GM12878 (cell line): ENCODE measurements around the gene TNRC18. TPM values are rescaled to one million over a fixed set of nuclear protein-coding genes. Genes with fewer than 3 reads are reported as not detected.

Source experiments
- ATAC-seq: fragments of 200-7000 bp; cut with Tn5 transposase; 3 replicates; pipeline ENCODE4 v1.9.1; 2020; ENCODE audit warnings: mild to moderate bottlenecking, moderate library complexity
- BruUV-seq: library from RNA; stranded (reverse); fragments of 400-500 nt; replicated peaks from 2 replicates; lab custom pipeline; 2021; lab: Mats Ljungman, UMichigan
- CTCF ChIA-PET: fragments of 300-600 bp; sonication (Branson Sonifier 250); formaldehyde crosslinking; extraction: SDS; loops from one replicate; lab custom pipeline; 2021; ENCODE audit warnings: inconsistent platforms; lab: Yijun Ruan, JAX
- POLR2A ChIA-PET: fragments of 350-600 bp; formaldehyde crosslinking; extraction: SDS; loops from one replicate; lab custom pipeline; 2021; ENCODE audit warnings: inconsistent platforms; lab: Charles Lee
- RAD21 ChIA-PET: fragments of 300-600 bp; sonication (Branson Sonifier 250); formaldehyde crosslinking; loops from one replicate; lab custom pipeline; 2023; ENCODE audit warnings: antibody characterized with exemption; ENCODE audit not compliant: unreplicated experiment; lab: Charles Lee
- SMC1A ChIA-PET: fragments of 300-600 bp; sonication (Branson Sonifier 250); formaldehyde crosslinking; loops from one replicate; lab custom pipeline; 2023; ENCODE audit not compliant: unreplicated experiment, uncharacterized antibody; lab: Charles Lee
- DNase-seq: peaks from one replicate; pipeline ENCODE4 v3.0.0-alpha.2; 2011; ENCODE audit warnings: low read depth, low spot score
- FAIRE-seq: peaks from 3 replicates; lab custom pipeline; 2011; peaks lifted over from hg19 to GRCh38; lab: Jason Lieb, UNC
- H2AFZ ChIP-seq: 2 replicates; pipeline ENCODE4 v1.6.0; 2011; ENCODE audit warnings: low read depth, low read length, control low read depth; ENCODE audit not compliant: control insufficient read depth
- H3K27ac ChIP-seq: 2 replicates; pipeline ENCODE4 v1.5.1; 2011; ENCODE audit warnings: control low read depth; ENCODE audit not compliant: control insufficient read depth, insufficient read depth
- H3K27me3 ChIP-seq, 2 experiments: replicated peaks in 1 of 2; 2 replicates each; pipeline versions ENCODE4 v1.6.0 to v1.6.1; 2011; ENCODE audit warnings: low read length in 1 of 2; ENCODE audit not compliant: control insufficient read depth in 2 of 2, insufficient read depth in 2 of 2
- H3K36me3 ChIP-seq, 2 experiments: 2 replicates each; pipeline ENCODE4 v1.5.1; 2011; ENCODE audit warnings: low read length in 1 of 2; ENCODE audit not compliant: control insufficient read depth in 2 of 2, insufficient read depth in 2 of 2
- H3K4me1 ChIP-seq: 2 replicates; pipeline ENCODE4 v1.6.1; 2011; ENCODE audit warnings: mild to moderate bottlenecking, low read length, moderate library complexity, mixed read lengths; ENCODE audit not compliant: control insufficient read depth, insufficient read depth
- H3K4me2 ChIP-seq: 2 replicates; pipeline ENCODE4 v1.6.0; 2011; ENCODE audit warnings: control low read depth; ENCODE audit not compliant: control insufficient read depth, insufficient read depth
- H3K4me3 ChIP-seq: fragments of 200-600 bp; sonication (generic); 2 replicates; pipeline ENCODE4 v1.5.1; 2016
- H3K79me2 ChIP-seq: 2 replicates; pipeline ENCODE4 v1.6.0; 2011; ENCODE audit warnings: low read length; ENCODE audit not compliant: control insufficient read depth, insufficient read depth
- H3K9ac ChIP-seq: 2 replicates; pipeline ENCODE4 v1.8.0; 2011; ENCODE audit warnings: low read length, control low read depth, mixed read lengths; ENCODE audit not compliant: control insufficient read depth, insufficient read depth
- H3K9me3 ChIP-seq: replicated peaks from 3 replicates; pipeline ENCODE4 v1.5.1; 2011; ENCODE audit warnings: mild to moderate bottlenecking, low read length; ENCODE audit not compliant: control insufficient read depth, insufficient read depth
- H4K20me1 ChIP-seq: 2 replicates; pipeline ENCODE4 v1.6.0; 2011; ENCODE audit not compliant: control insufficient read depth, insufficient read depth
- CUX1 ChIP-seq: IDR thresholded peaks from 2 replicates; pipeline ENCODE4 v1.6.1; 2012; ENCODE audit warnings: improper control_type of control experiment, low read depth, low read length; ENCODE audit not compliant: insufficient replicate concordance
- GABPA ChIP-seq: IDR thresholded peaks from 2 replicates; pipeline ENCODE4 v1.6.1; 2014; ENCODE audit warnings: antibody characterized with exemption, low read depth, mild to moderate bottlenecking, inconsistent platforms
- HDGF ChIP-seq: fragments of 450-650 bp; IDR thresholded peaks from 2 replicates; pipeline ENCODE4 v1.6.1; 2016; ENCODE audit warnings: antibody characterized with exemption
- IKZF1 ChIP-seq: fragments of 450-650 bp; conservative IDR thresholded peaks from 2 replicates; pipeline ENCODE4 v1.6.1; 2017; ENCODE audit warnings: antibody characterized with exemption, mild to moderate bottlenecking
- MEF2B ChIP-seq: fragments of 450-650 bp; IDR thresholded peaks from 2 replicates; pipeline ENCODE4 v1.6.1; 2018; ENCODE audit warnings: mild to moderate bottlenecking, moderate library complexity; ENCODE audit not compliant: partially characterized antibody, poor library complexity, severe bottlenecking
- PKNOX1 ChIP-seq: fragments of 450-650 bp; IDR thresholded peaks from 2 replicates; pipeline ENCODE4 v1.6.1; 2016; ENCODE audit warnings: mild to moderate bottlenecking
- POU2F2 ChIP-seq: IDR thresholded peaks from 3 replicates; pipeline ENCODE4 v1.6.1; 2011; ENCODE audit warnings: low read depth, mild to moderate bottlenecking, low read length, borderline replicate concordance
- RBBP5 ChIP-seq: fragments of 200-600 bp; sonication (generic); conservative IDR thresholded peaks from 2 replicates; pipeline ENCODE4 v1.6.1; 2016
- RCOR1 ChIP-seq: conservative IDR thresholded peaks from 2 replicates; pipeline ENCODE4 v1.6.1; 2012; ENCODE audit warnings: low read depth, low read length, improper control_type of control experiment
- SMAD1 ChIP-seq: fragments of 450-650 bp; IDR thresholded peaks from 2 replicates; pipeline ENCODE4 v1.6.1; 2018; ENCODE audit warnings: mild to moderate bottlenecking, low read depth; ENCODE audit not compliant: partially characterized antibody
- USF2 ChIP-seq: IDR thresholded peaks from 2 replicates; pipeline ENCODE4 v1.6.1; 2011; ENCODE audit warnings: low read depth, low read length, improper control_type of control experiment, borderline replicate concordance
- ZNF384 ChIP-seq: IDR thresholded peaks from 2 replicates; pipeline ENCODE4 v1.6.1; 2012; ENCODE audit warnings: low read depth, mild to moderate bottlenecking, low read length, improper control_type of control experiment, borderline replicate concordance
- WGBS: methylation state at CpG from one replicate; pipeline ENCODE4 v1.1.6; 2016; ENCODE audit warnings: low lambda C conversion rate; ENCODE audit not compliant: insufficient replicate concordance, insufficient coverage; ENCODE audit errors: missing lambda C conversion rate; 5-methylcytosine and 5-hydroxymethylcytosine counted together
- in situ Hi-C: fragments of 300-500 bp; cut with MboI; formaldehyde crosslinking; loops from 9 replicates; pipeline ENCODE4 v1.14.3; 2018; ENCODE audit warnings: mixed read lengths
- intact Hi-C: fragments of 100-400 bp; cut with micrococcal nuclease; formaldehyde crosslinking; loops from one replicate; pipeline ENCODE4 v1.14.2; 2022; ENCODE audit not compliant: unreplicated experiment
- polyA plus RNA-seq, 11 experiments: library from polyadenylated mRNA; depleted of rRNA in 4 of 11; unstranded in 6 of 11; stranded (reverse) in 5 of 11; fragments of >200 nt; fragmentation: Nextera tagmentation in 4 of 11; fragmentation: Illumina TruSeq in 1 of 11; extraction: Ambion mirVana in 4 of 11; extraction: Trizol in 1 of 11; gene quantifications; 1 replicate in 1 of 11; 2 replicates in 10 of 11; pipeline versions ENCODE4 v1.2.1 to v1.2.3, GENCODE V29; 2011 to 2016; ENCODE audit warnings: inconsistent platforms in 2 of 11, missing spikeins in 2 of 11, low read depth in 1 of 11
- total RNA-seq, 4 experiments: library from RNA; depleted of rRNA in 3 of 4; stranded (reverse); fragments of >200 nt in 3 of 4; fragmentation: Illumina TruSeq in 1 of 4; extraction: Trizol in 1 of 4; gene quantifications; 2 replicates each; pipeline versions ENCODE4 v1.2.1 to v1.2.3, GENCODE V29; 2013 to 2021

TNRC18 gene
- total and polyA plus RNA-seq, 10 of the 15 experiments (the other 5 are each of a cell fraction or from before 2014, with no cell fraction given) = 0.02 to 31.7 (median 5.4) TPM

DNA sequence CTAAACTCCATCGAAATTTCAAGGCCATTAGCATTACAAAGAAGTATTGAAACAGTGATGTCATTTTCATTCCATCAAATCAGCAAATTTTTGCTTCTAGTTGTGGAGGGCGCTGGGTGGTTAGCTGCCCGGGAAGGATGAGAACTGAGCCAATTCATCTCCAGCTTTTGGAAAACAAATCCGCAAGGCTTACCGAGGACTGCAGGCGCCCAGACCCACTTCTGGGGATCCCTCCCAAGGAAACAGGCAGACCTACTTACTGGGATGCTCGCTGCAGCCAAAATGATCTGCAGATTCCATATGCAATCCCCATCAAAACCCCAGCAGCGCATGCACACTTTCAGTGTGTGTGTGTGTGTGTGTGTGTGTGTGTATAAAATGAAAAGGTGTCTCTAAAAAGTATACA, 19.2 kb downstream of the TNRC18 start:
- Histone ChIP-seq H3K79me2 (no peaks in the 10 kb centered on the region), H3K4me1 (no peaks in the 10 kb centered on the region), H3K9ac (no peak overlapping the region), H3K27me3 (no peaks in the 10 kb centered on the region)
- in situ Hi-C loops = no loop called here
- SMC1A ChIA-PET = interaction anchor here (0.6 to 1.2 kb wide), 3 partner anchors 8 to 245 kb away, joined by 3 to 4 read pairs (median 3); no protein-coding TSS in a partner anchor
- TF ChIP-seq USF2 (no peak), SMAD1 (no peak), PKNOX1 (no peak), GABPA (no peak), RBBP5 (no peak), IKZF1 (no peak), ZNF384 (no peak), CUX1 (no peak), HDGF (no peak), MEF2B (no peak), RCOR1 (no peak), POU2F2 (no peak)
- TF ChIP-seq, all 136 proteins: peak for 0
- FAIRE-seq (no peak), DNase-seq (no peak), ATAC-seq (no peak)
- 64% methylated on average over 8 of the region's 8 CpGs for WGBS
- BruUV-seq = no TSS peak
- intact Hi-C loops = no loop called here
- no peaks in the 10 kb centered on the region for H3K36me3 ChIP-seq
- H3K4me3 ChIP-seq = no peak overlapping the region
- CTCF ChIA-PET = interaction anchor here (0.7 to 1.9 kb wide), 3 partner anchors 45 to 164 kb away, joined by 4 read pairs; no protein-coding TSS in a partner anchor
- H4K20me1 ChIP-seq = no peaks in the 10 kb centered on the region
- no peak overlapping the region for H2AFZ ChIP-seq
- no peak overlapping the region for H3K27ac ChIP-seq
- POLR2A ChIA-PET = no interaction called here
- no peak overlapping the region for H3K4me2 ChIP-seq
- H3K9me3 ChIP-seq = no peaks in the 10 kb centered on the region
- RAD21 ChIA-PET = interaction anchor here (0.6 kb wide), 1 partner anchor 12 kb away, joined by 3 read pairs; no protein-coding TSS in a partner anchor
